Natural killer cell (primary cell): ENCODE measurements around the gene HIC1. TPM values are rescaled to one million over a fixed set of nuclear protein-coding genes. Genes with fewer than 3 reads are reported as not detected.

Experiments used
- ATAC-seq, 3 donors: fragments of 150-1000 bp in 2 of 3; fragments of 200-7000 bp in 1 of 3; cut with Tn5 transposase; 1 replicate in 1 of 3; 2 replicates in 2 of 3; pipeline ENCODE4 v1.10.0; 2021; ENCODE audit warnings: mild to moderate bottlenecking in 2 of 3, moderate library complexity in 2 of 3
- DNase-seq, 2 donors: peaks; one replicate each; pipeline versions ENCODE4 v3.0.0 to v3.0.0-alpha.2; 2013 to 2021; ENCODE audit warnings: mixed read lengths in 1 of 2
- H3K27ac ChIP-seq: one replicate; pipeline ENCODE4 v1.5.1; 2013; ENCODE audit warnings: mild to moderate bottlenecking, low read length
- H3K27me3 ChIP-seq: one replicate; pipeline ENCODE4 v1.6.1; 2013; ENCODE audit warnings: low read length; ENCODE audit not compliant: control insufficient read depth, insufficient read depth
- H3K36me3 ChIP-seq: one replicate; pipeline ENCODE4 v1.6.1; 2013; ENCODE audit warnings: low read length; ENCODE audit not compliant: control insufficient read depth, insufficient read depth
- H3K4me1 ChIP-seq: one replicate; pipeline ENCODE4 v1.6.1; 2013; ENCODE audit warnings: low read length; ENCODE audit not compliant: control insufficient read depth, insufficient read depth
- H3K4me3 ChIP-seq: one replicate; pipeline ENCODE4 v1.5.1; 2013; ENCODE audit warnings: low read length
- H3K9me3 ChIP-seq: one replicate; pipeline ENCODE4 v1.6.1; 2013; ENCODE audit warnings: low read length; ENCODE audit not compliant: control insufficient read depth, insufficient read depth
- H3K27ac Mint-ChIP-seq, 2 donors: one replicate each; pipeline ENCODE4 v1.8.0; 2022; ENCODE audit warnings: mild to moderate bottlenecking in 2 of 2, mixed read lengths in 2 of 2, moderate library complexity in 1 of 2
- H3K27me3 Mint-ChIP-seq, 2 donors: one replicate each; pipeline ENCODE4 v1.8.0; 2022; ENCODE audit warnings: low read depth in 2 of 2, mixed read lengths in 2 of 2
- H3K36me3 Mint-ChIP-seq: one replicate; pipeline ENCODE4 v1.8.0; 2022; ENCODE audit warnings: mixed read lengths
- H3K4me1 Mint-ChIP-seq, 2 donors: one replicate each; pipeline ENCODE4 v1.8.0; 2022; ENCODE audit warnings: mixed read lengths in 2 of 2
- H3K4me3 Mint-ChIP-seq: one replicate; pipeline ENCODE4 v1.8.0; 2022; ENCODE audit warnings: mild to moderate bottlenecking, moderate library complexity, mixed read lengths
- H3K9me3 Mint-ChIP-seq, 2 donors: one replicate each; pipeline ENCODE4 v1.8.0; 2022; ENCODE audit warnings: mixed read lengths in 2 of 2
- WGBS: methylation state at CpG from one replicate; pipeline ENCODE4 v1.1.7; 2013; ENCODE audit warnings: missing lambda C conversion rate; ENCODE audit not compliant: insufficient coverage; 5-methylcytosine and 5-hydroxymethylcytosine counted together
- intact Hi-C: fragments of 100-400 bp; cut with micrococcal nuclease; formaldehyde crosslinking; loops from one replicate; pipeline ENCODE4 v1.14.2; 2022
- total RNA-seq, 4 donors: library from RNA; stranded (reverse); fragments of 120-200 nt in 1 of 4; gene quantifications; one replicate each; pipeline versions ENCODE4 v1.2.3 to v1.2.4, GENCODE V29; 2013 to 2022
- TF ChIP-seq, protein P1 (sequence below): fragments of 200-600 bp; IDR thresholded peaks from one replicate; pipeline ENCODE4 v1.8.0; 2022; ENCODE audit warnings: antibody characterized with exemption

HIC1 gene
- total RNA-seq, 3 donors from 2014 or later (not counting 1 experiment from before 2014, with no cell fraction given), result 19.2 to 26.4 (median 20.7) TPM

DNA sequence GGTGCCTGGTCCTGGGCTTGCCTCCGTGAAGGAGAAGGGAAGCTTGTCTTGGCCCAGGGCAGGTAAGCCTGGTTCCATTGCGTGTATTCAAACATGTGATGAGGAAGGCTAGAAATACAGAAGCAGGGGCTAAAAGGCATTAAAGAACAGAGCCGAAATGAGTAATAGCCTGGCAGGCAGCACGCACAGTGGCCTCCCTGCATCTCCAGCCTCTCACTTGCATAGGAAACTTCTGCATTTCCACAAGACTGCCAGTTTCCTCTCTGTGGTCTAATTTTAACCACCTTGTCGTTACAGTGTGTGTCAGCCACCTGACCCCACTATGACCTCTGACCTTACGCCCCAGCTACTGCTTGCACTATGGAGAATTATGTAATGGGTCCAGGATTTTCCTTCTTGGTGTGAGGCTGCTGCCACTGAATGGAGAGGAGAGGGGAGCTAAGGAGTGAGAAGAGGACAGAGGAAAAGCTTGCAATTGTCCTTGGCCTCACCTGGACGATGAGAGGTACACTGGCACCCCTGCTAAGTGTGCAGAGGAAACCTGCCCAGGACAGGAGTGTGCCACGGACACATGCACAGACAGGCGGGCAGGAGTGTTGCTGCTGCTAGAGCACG lies 32.8 kb downstream of the HIC1 start:
- no peaks in the 10 kb centered on the region for H3K27me3 Mint-ChIP-seq
- no peaks in the 10 kb centered on the region for H3K9me3 ChIP-seq
- H3K27ac ChIP-seq, result no peak overlapping the region
- ATAC-seq (peak; percentile 36 to 51 (median 43)), DNase-seq (peak in 1 of 2 donors; percentile 60)
- H3K27me3 ChIP-seq, result no peaks in the 10 kb centered on the region
- intact Hi-C loops, result no loop called here
- H3K4me1 Mint-ChIP-seq, result peaks cover 69 to 82% of the 10 kb centered on the region in 2 donors
- H3K36me3 ChIP-seq, result peaks cover 5% of the 10 kb centered on the region
- 33% methylated on average over 9 of the region's 10 CpGs for WGBS
- H3K4me3 Mint-ChIP-seq, result peak overlapping the region; percentile 35
- no peaks in the 10 kb centered on the region for H3K9me3 Mint-ChIP-seq
- H3K36me3 Mint-ChIP-seq, result no peaks in the 10 kb centered on the region
- H3K4me1 ChIP-seq, result peaks cover 71% of the 10 kb centered on the region
- H3K4me3 ChIP-seq, result no peak overlapping the region
- TF ChIP-seq, protein P1, sequence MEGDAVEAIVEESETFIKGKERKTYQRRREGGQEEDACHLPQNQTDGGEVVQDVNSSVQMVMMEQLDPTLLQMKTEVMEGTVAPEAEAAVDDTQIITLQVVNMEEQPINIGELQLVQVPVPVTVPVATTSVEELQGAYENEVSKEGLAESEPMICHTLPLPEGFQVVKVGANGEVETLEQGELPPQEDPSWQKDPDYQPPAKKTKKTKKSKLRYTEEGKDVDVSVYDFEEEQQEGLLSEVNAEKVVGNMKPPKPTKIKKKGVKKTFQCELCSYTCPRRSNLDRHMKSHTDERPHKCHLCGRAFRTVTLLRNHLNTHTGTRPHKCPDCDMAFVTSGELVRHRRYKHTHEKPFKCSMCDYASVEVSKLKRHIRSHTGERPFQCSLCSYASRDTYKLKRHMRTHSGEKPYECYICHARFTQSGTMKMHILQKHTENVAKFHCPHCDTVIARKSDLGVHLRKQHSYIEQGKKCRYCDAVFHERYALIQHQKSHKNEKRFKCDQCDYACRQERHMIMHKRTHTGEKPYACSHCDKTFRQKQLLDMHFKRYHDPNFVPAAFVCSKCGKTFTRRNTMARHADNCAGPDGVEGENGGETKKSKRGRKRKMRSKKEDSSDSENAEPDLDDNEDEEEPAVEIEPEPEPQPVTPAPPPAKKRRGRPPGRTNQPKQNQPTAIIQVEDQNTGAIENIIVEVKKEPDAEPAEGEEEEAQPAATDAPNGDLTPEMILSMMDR, result no peak
- peak overlapping the region; percentile 85 to 95 for H3K27ac Mint-ChIP-seq

DNA sequence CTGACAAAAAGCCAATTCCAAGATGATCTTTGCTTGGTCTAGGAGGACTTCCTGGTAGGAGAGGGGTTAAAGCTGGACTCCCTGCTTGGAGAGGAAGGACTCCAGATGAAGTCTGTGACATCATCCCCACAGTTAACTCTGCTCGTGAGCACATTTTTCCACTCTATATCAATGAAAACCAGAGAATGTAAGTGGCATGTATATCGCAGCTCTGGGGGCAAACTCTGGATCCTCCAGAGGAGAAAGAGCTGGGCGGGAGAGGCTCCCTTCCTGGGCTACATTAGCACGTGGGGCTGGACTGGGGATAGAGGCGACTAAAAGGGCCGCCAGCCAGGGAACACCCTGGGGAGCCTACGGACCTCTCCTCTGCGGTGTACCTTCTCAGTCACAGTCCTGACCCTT lies 34.1 kb downstream of the HIC1 start:
- DNase-seq, result no peak
- no peak overlapping the region for H3K4me3 ChIP-seq
- TF ChIP-seq, protein P1, result no peak
- 38% methylated on average over 8 of the region's 8 CpGs for WGBS
- no peaks in the 10 kb centered on the region for H3K36me3 Mint-ChIP-seq
- H3K4me1 Mint-ChIP-seq, result peaks cover 56 to 69% of the 10 kb centered on the region in 2 donors
- H3K27me3 ChIP-seq, result no peaks in the 10 kb centered on the region
- peak; percentile 27 to 43 (median 42) for ATAC-seq
- no peaks in the 10 kb centered on the region for H3K27me3 Mint-ChIP-seq
- no peaks in the 10 kb centered on the region for H3K9me3 Mint-ChIP-seq
- H3K27ac Mint-ChIP-seq, result peak overlapping the region; percentile 85 to 95
- H3K36me3 ChIP-seq, result peaks cover 2% of the 10 kb centered on the region
- peaks cover 59% of the 10 kb centered on the region for H3K4me1 ChIP-seq
- H3K27ac ChIP-seq, result peak overlapping the region; percentile 82
- intact Hi-C loops, result no loop called here
- peak overlapping the region; percentile 94 for H3K4me3 Mint-ChIP-seq
- no peaks in the 10 kb centered on the region for H3K9me3 ChIP-seq

DNA sequence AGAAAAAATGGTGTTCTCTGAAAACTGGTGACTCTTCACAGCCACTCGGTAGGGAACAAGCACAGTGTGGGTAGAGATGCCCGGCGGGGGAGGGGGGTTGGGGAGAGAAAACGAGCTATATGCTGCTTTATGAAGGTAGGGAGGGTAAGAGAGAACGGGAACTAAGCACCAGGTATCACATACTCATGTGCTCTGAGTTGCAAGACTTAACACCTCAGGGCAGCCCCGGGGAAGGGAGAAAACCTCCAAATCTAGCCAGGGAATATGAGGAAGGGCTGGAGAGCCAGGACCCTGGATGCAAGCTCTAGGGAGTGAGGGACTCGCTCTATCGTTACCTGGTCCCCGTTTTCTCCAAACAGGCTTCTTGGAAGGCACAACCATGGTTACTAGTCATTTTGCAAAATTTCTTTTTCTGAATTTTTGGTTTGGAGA lies 35.3 kb downstream of the HIC1 start:
- Mint-ChIP-seq H3K27ac (peak overlapping the region; percentile 85 to 95), H3K4me1 (peaks cover 46 to 59% of the 10 kb centered on the region in 2 donors), H3K27me3 (no peaks in the 10 kb centered on the region), H3K4me3 (peak overlapping the region; percentile 94), H3K9me3 (no peaks in the 10 kb centered on the region), H3K36me3 (no peaks in the 10 kb centered on the region)
- Histone ChIP-seq H3K9me3 (no peaks in the 10 kb centered on the region), H3K27me3 (no peaks in the 10 kb centered on the region), H3K27ac (peak overlapping the region; percentile 82), H3K4me1 (peaks cover 48% of the 10 kb centered on the region), H3K4me3 (peak overlapping the region; percentile 52), H3K36me3 (peaks cover 1% of the 10 kb centered on the region)
- TF ChIP-seq, protein P1, result no peak
- intact Hi-C loops, result no loop called here
- WGBS, result 49% methylated on average over 9 of the region's 9 CpGs
- ATAC-seq (peak; percentile 9 to 21 (median 14)), DNase-seq (peak in 1 of 2 donors; percentile 50)
